GM12892 (cell line): ENCODE results near the gene GNAI1.

Experiments used
- POLR2A ChIP-seq: IDR thresholded peaks from 2 replicates; pipeline ENCODE4 v1.6.1; 2011; ENCODE audit warnings: low read depth, low read length, control low read depth
- POLR2AphosphoS5 ChIP-seq: IDR thresholded peaks from 2 replicates; pipeline ENCODE4 v1.6.1; 2011; ENCODE audit warnings: low read depth, low read length, control low read depth
- TAF1 ChIP-seq: IDR thresholded peaks from 2 replicates; pipeline ENCODE4 v1.6.1; 2011; ENCODE audit warnings: low read depth, mild to moderate bottlenecking, control low read depth, low read length, borderline replicate concordance

GRCh38 chr7:80134115-80134535 is 506 bp upstream of the GNAI1 start:
- TF ChIP-seq TAF1: no peak
- TF ChIP-seq POLR2A: no peak
- TF ChIP-seq POLR2AphosphoS5: no peak
